ENCODE measurements around the gene MAP1B. TPM values are rescaled to one million over a fixed set of nuclear protein-coding genes. Genes with fewer than 3 reads are reported as not detected.

MAP1B gene
- polyA plus RNA-seq, 1 donor from 2014 or later: 234 TPM

DNA sequence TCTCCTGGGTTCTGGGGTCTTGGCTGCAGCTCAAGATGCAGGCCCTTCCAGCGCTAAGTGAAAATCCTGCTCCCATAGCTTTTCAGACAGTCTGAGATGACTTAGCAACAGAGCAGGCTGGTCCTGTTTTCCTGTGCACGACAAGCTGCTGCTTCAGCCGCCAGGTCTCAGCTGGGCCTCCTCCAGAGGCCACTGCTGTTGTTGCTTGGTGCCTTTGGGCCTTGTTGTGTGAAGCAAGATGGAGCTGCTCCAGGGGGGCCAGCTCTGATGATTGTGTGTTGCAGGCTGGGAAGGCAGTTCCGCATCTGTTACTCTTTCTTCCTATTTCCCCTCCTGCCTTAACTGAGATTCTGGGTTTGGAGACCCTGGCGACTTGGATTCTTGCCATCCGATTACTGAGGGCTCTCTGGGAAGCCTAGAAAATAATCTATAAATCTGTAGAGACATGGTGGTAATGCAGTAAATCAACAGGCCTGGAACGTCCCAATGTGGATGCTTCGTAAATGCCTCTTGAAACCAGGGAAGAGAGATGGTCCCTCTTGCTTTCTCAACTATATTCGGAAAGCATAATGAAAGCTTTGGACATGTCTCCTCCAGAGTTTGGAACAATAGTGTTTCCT is 3.2 kb downstream of the MAP1B start:
- peak overlapping the region; percentile 99 for H3K27ac ChIP-seq (ENCODE audit: low read length)
- peaks cover 55% of the 10 kb centered on the region for H4K20me1 ChIP-seq (ENCODE audit: insufficient read depth)

DNA sequence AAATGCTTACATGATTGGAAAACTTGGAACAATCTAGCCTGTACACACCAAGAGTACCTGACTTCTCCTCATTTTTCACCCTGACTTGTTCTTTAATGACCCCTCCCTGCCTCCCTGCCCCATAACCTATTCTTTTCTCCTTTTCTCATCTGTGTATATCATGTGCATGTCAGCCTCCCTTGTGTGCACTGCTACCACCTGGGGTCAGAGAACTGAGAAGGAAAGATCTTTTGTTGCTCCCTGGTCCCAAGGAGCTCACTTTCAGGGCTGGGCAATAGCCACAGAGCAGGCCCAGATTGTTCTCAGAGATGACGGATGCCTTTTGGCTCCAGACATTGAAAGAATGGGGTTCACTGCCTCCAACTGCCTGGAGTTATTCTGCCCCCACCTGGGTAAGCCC is 5.1 kb downstream of the MAP1B start:
- peak overlapping the region; percentile 99 for H3K27ac ChIP-seq (ENCODE audit: low read length)
- TF ChIP-seq CTCF (IDR thresholded peaks at IDR 0.05; ENCODE audit: poor library complexity, severe bottlenecking): peak; percentile 41
- peak; percentile 27 for TF ChIP-seq MXI1 (conservative IDR thresholded peaks at IDR 0.05; ENCODE audit: poor library complexity, severe bottlenecking)
- no peak for TF ChIP-seq EP300 (conservative IDR thresholded peaks at IDR 0.05; ENCODE audit: poor library complexity, severe bottlenecking)
- TF ChIP-seq TAF1 (IDR thresholded peaks at IDR 0.05; ENCODE audit: low read depth): no peak
- peak; percentile 51 for TF ChIP-seq RAD21 (conservative IDR thresholded peaks at IDR 0.05)
- no peak for TF ChIP-seq EZH2 (IDR thresholded peaks at IDR 0.05; ENCODE audit: borderline replicate concordance, insufficient read depth, low read length, poor library complexity, severe bottlenecking)
- TF ChIP-seq, protein P1, sequence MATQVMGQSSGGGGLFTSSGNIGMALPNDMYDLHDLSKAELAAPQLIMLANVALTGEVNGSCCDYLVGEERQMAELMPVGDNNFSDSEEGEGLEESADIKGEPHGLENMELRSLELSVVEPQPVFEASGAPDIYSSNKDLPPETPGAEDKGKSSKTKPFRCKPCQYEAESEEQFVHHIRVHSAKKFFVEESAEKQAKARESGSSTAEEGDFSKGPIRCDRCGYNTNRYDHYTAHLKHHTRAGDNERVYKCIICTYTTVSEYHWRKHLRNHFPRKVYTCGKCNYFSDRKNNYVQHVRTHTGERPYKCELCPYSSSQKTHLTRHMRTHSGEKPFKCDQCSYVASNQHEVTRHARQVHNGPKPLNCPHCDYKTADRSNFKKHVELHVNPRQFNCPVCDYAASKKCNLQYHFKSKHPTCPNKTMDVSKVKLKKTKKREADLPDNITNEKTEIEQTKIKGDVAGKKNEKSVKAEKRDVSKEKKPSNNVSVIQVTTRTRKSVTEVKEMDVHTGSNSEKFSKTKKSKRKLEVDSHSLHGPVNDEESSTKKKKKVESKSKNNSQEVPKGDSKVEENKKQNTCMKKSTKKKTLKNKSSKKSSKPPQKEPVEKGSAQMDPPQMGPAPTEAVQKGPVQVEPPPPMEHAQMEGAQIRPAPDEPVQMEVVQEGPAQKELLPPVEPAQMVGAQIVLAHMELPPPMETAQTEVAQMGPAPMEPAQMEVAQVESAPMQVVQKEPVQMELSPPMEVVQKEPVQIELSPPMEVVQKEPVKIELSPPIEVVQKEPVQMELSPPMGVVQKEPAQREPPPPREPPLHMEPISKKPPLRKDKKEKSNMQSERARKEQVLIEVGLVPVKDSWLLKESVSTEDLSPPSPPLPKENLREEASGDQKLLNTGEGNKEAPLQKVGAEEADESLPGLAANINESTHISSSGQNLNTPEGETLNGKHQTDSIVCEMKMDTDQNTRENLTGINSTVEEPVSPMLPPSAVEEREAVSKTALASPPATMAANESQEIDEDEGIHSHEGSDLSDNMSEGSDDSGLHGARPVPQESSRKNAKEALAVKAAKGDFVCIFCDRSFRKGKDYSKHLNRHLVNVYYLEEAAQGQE (IDR thresholded peaks at IDR 0.05; ENCODE audit: borderline replicate concordance): no peak
- TF ChIP-seq POLR2AphosphoS5 (IDR thresholded peaks at IDR 0.05): peak; percentile 60

More for the DNA sequence above, 3.2 kb downstream of the MAP1B start:
- peak overlapping the region; percentile 87 for H3K4me3 ChIP-seq (ENCODE audit: low read length)
- H3F3A ChIP-seq (ENCODE audit: insufficient read depth, low read length, poor library complexity, severe bottlenecking): peaks cover 29% of the 10 kb centered on the region
- H2AFZ ChIP-seq (ENCODE audit: low read depth, low read length): no peak overlapping the region
- no peaks in the 10 kb centered on the region for H3K27me3 ChIP-seq (ENCODE audit: insufficient read depth, low read depth, low read length)
- H3K9ac ChIP-seq (ENCODE audit: low read length): peak overlapping the region; percentile 100
- no peaks in the 10 kb centered on the region for H3K9me3 ChIP-seq (ENCODE audit: low read length)
- H3K36me3 ChIP-seq (ENCODE audit: insufficient read depth, low read length): peaks cover under 1% of the 10 kb centered on the region
- TF ChIP-seq RAD21 (conservative IDR thresholded peaks at IDR 0.05) (no peak), TAF1 (IDR thresholded peaks at IDR 0.05; ENCODE audit: low read depth) (no peak), MXI1 (conservative IDR thresholded peaks at IDR 0.05; ENCODE audit: poor library complexity, severe bottlenecking) (no peak), SMC3 (conservative IDR thresholded peaks at IDR 0.05; ENCODE audit: poor library complexity) (peak; percentile 35), CTCF (IDR thresholded peaks at IDR 0.05; ENCODE audit: poor library complexity, severe bottlenecking) (no peak), POLR2AphosphoS5 (IDR thresholded peaks at IDR 0.05) (peak; percentile 43), EZH2 (IDR thresholded peaks at IDR 0.05; ENCODE audit: borderline replicate concordance, insufficient read depth, low read length, poor library complexity, severe bottlenecking) (no peak), EP300 (conservative IDR thresholded peaks at IDR 0.05; ENCODE audit: poor library complexity, severe bottlenecking) (no peak)
- TF ChIP-seq, protein P1 (IDR thresholded peaks at IDR 0.05; ENCODE audit: borderline replicate concordance): peak; percentile 11
- peak overlapping the region; percentile 100 for H3K4me2 ChIP-seq (ENCODE audit: low read length)
- H3K79me2 ChIP-seq (replicated peaks; ENCODE audit: insufficient read depth, low read length): peaks cover 85% of the 10 kb centered on the region
- H3K9me2 ChIP-seq (ENCODE audit: insufficient read depth, low read length): no peaks in the 10 kb centered on the region

More for the DNA sequence above, 5.1 kb downstream of the MAP1B start:
- Histone ChIP-seq H4K20me1 (ENCODE audit: insufficient read depth) (peaks cover 74% of the 10 kb centered on the region), H3K4me3 (ENCODE audit: low read length) (peak overlapping the region; percentile 87), H3K9me3 (ENCODE audit: low read length) (no peaks in the 10 kb centered on the region), H3K9me2 (ENCODE audit: insufficient read depth, low read length) (no peaks in the 10 kb centered on the region), H2AFZ (ENCODE audit: low read depth, low read length) (no peak overlapping the region), H3K36me3 (ENCODE audit: insufficient read depth, low read length) (peaks cover 19% of the 10 kb centered on the region), H3K79me2 (replicated peaks; ENCODE audit: insufficient read depth, low read length) (peaks cover 100% of the 10 kb centered on the region), H3K9ac (ENCODE audit: low read length) (peak overlapping the region; percentile 100), H3F3A (ENCODE audit: insufficient read depth, low read length, poor library complexity, severe bottlenecking) (peaks cover 29% of the 10 kb centered on the region), H3K4me2 (ENCODE audit: low read length) (peak overlapping the region; percentile 100), H3K27me3 (ENCODE audit: insufficient read depth, low read depth, low read length) (no peaks in the 10 kb centered on the region)
